ENCODE data around the gene HMCN1. TPM values are rescaled to one million over a fixed set of nuclear protein-coding genes. Genes with fewer than 3 reads are reported as not detected.
"Not testable (repeated sequence)": the region's sequence is repeated elsewhere in the genome, so short reads cannot be mapped to it uniquely, and the experiment has no call there.

Gene HMCN1
- polyA plus RNA-seq, 1 experiment, result 20.9 TPM

- no peaks in the 10 kb centered on the region for H3K9me3 ChIP-seq (ENCODE audit: control insufficient read depth, insufficient read depth, low read length)
- no peak overlapping the region for H3K27ac ChIP-seq (ENCODE audit: low read depth, low read length)
- DNase-seq (ENCODE audit: low read depth, low spot score), result no peak
- no peak overlapping the region for H3K4me3 ChIP-seq (ENCODE audit: low read depth, low read length)
- H3K27me3 ChIP-seq (ENCODE audit: control insufficient read depth, insufficient read depth, low read length), result no peaks in the 10 kb centered on the region
- ChIA-PET CTCF (no interaction called here), POLR2A (interaction anchor here (0.7 kb wide), 1 partner anchor 38 kb away, joined by 4 read pairs; no protein-coding TSS in a partner anchor)
- TF ChIP-seq, protein P1, sequence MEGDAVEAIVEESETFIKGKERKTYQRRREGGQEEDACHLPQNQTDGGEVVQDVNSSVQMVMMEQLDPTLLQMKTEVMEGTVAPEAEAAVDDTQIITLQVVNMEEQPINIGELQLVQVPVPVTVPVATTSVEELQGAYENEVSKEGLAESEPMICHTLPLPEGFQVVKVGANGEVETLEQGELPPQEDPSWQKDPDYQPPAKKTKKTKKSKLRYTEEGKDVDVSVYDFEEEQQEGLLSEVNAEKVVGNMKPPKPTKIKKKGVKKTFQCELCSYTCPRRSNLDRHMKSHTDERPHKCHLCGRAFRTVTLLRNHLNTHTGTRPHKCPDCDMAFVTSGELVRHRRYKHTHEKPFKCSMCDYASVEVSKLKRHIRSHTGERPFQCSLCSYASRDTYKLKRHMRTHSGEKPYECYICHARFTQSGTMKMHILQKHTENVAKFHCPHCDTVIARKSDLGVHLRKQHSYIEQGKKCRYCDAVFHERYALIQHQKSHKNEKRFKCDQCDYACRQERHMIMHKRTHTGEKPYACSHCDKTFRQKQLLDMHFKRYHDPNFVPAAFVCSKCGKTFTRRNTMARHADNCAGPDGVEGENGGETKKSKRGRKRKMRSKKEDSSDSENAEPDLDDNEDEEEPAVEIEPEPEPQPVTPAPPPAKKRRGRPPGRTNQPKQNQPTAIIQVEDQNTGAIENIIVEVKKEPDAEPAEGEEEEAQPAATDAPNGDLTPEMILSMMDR (IDR thresholded peaks at IDR 0.05; ENCODE audit: low read depth, low read length), result no peak
Measured at GRCh38 chr1:185886046-185886445, 151.9 kb downstream of the HMCN1 start.

GRCh38 chr1:185886671-185887070 is 152.5 kb downstream of the HMCN1 start:
- DNase-seq (ENCODE audit: low read depth, low spot score), result no peak
- TF ChIP-seq, protein P1 (IDR thresholded peaks at IDR 0.05; ENCODE audit: low read depth, low read length), result no peak
- ChIA-PET POLR2A (no interaction called here), CTCF (no interaction called here)
- Histone ChIP-seq H3K9me3 (ENCODE audit: control insufficient read depth, insufficient read depth, low read length) (no peaks in the 10 kb centered on the region), H3K27me3 (ENCODE audit: control insufficient read depth, insufficient read depth, low read length) (no peaks in the 10 kb centered on the region), H3K4me3 (ENCODE audit: low read depth, low read length) (no peak overlapping the region), H3K27ac (ENCODE audit: low read depth, low read length) (no peak overlapping the region)

DNA sequence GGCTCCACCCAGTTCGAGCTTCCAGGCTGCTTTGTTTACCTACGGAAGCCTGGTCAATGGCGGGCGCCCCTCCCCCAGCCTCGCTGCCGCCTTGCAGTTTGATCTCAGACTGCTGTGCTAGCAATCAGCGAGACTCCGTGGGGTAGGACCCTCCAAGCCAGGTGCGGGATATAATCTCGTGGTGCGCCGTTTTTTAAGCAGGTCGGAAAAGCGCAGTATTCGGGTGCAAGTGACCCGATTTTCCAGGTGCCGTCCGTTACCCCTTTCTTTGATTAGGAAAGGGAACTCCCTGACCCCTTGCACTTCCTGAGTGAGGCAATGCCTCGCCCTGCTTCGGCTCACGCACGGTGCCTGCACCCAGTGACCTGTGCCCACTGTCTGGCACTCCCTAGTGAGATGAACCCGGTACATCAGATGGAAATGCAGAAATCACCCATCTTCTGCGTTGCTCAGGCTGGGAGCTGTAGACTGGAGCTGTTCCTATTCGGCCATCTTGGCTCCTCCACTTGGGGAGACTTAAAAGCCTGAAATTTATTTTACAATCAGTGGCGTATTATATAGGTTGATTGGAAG is 158.7 kb downstream of the HMCN1 start:
- POLR2A ChIA-PET, CTCF ChIA-PET: not testable (repeated sequence)

GRCh38 chr1:185894791-185895190 is 160.6 kb downstream of the HMCN1 start:
- no peaks in the 10 kb centered on the region for H3K27me3 ChIP-seq (ENCODE audit: control insufficient read depth, insufficient read depth, low read length)
- no peaks in the 10 kb centered on the region for H3K9me3 ChIP-seq (ENCODE audit: control insufficient read depth, insufficient read depth, low read length)
- no peak overlapping the region for H3K4me3 ChIP-seq (ENCODE audit: low read depth, low read length)
- H3K27ac ChIP-seq (ENCODE audit: low read depth, low read length), result no peak overlapping the region
- CTCF ChIA-PET, result no interaction called here
- TF ChIP-seq, protein P1 (IDR thresholded peaks at IDR 0.05; ENCODE audit: low read depth, low read length), result no peak
- POLR2A ChIA-PET, result no interaction called here
- DNase-seq (ENCODE audit: low read depth, low spot score), result no peak

More for the DNA sequence above, 158.7 kb downstream of the HMCN1 start:
- not testable (repeated sequence) for H3K27me3 ChIP-seq (ENCODE audit: control insufficient read depth, insufficient read depth, low read length); DNase-seq (ENCODE audit: low read depth, low spot score); H3K4me3 ChIP-seq (ENCODE audit: low read depth, low read length); H3K9me3 ChIP-seq (ENCODE audit: control insufficient read depth, insufficient read depth, low read length); H3K27ac ChIP-seq (ENCODE audit: low read depth, low read length)

GRCh38 chr1:185895208-185895900 is 161.2 kb downstream of the HMCN1 start:
- Histone ChIP-seq H3K9me3 (ENCODE audit: control insufficient read depth, insufficient read depth, low read length) (no peaks in the 10 kb centered on the region), H3K27ac (ENCODE audit: low read depth, low read length) (no peak overlapping the region), H3K27me3 (ENCODE audit: control insufficient read depth, insufficient read depth, low read length) (no peaks in the 10 kb centered on the region), H3K4me3 (ENCODE audit: low read depth, low read length) (no peak overlapping the region)
- TF ChIP-seq, protein P1 (IDR thresholded peaks at IDR 0.05; ENCODE audit: low read depth, low read length), result no peak
- ChIA-PET POLR2A (no interaction called here), CTCF (no interaction called here)
- DNase-seq (ENCODE audit: low read depth, low spot score), result no peak
